GM18873 (cell line): ENCODE measurements around the gene MSH6.

Experiments
- ATAC-seq: cut with Tn5 transposase; IDR thresholded peaks from one replicate; pipeline ENCODE4 v1.9.1; 2021; ENCODE audit warnings: mild to moderate bottlenecking, moderate library complexity, moderate number of reproducible peaks; ENCODE audit not compliant: unreplicated experiment, low FRiP score

The MSH6 gene

DNA sequence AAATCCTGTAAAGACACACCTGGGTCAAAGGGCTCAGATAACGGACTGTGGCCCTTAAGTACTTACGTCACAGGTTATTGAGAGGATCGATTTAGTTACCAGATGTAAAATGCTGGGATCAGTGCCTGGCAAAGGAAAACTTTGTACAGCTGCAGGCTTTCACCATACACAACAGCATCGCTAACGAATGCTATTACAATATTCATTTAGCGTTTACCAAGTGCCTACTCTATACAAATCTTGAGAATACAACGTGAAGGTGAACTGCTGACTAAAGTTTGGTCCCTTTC lies 619 bp upstream of the MSH6 start:
- no peak for ATAC-seq

DNA sequence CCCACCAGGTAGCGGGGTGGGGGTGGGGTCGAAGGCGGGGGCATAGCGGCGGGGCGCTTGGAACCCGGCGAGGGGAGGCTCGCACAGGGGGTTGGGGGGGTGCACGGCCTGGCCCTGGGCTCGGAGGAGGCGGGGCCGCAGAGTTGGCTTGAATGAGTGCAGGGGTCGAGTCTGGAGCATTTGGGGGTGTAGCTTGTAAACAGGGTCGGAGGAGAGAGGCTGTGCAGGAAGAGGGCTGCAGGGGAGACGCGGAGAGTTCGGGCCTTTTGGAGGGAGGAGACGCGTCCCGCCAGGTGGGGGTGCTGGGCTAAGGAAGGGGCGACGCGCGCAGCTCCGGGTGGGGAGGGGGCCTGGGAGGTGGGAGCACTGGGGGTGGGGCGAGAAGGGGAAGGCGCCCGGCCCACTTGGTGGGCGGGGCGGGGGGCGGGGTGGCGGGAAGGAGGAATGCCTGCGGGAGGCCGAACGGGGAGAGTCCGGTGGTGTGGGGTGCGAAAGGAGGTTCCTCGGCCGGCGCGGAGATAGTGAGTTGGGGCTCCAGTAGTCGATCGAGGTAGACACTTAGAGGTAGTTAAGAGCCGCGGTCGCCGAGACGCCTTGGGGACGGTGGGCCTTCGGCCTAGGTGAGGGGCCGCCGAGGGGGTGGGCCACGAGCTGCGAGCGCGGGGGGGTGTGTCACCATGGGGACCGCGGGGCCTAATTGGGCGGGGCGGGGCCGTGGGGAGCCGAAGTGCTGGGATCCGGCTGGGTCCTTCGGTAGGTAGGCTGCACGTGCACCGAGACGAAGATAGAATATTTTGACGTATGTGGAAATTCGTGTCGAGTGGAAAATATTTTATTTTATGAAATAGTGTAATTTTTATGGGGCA lies 774 bp downstream of the MSH6 start:
- ATAC-seq = no peak

- no peak for ATAC-seq
These were observed 1.5 kb downstream of the MSH6 start for GRCh38 chr2:47784352-47784851.

GRCh38 chr2:47785986-47786385 lies 3.0 kb downstream of the MSH6 start:
- no peak for ATAC-seq

DNA sequence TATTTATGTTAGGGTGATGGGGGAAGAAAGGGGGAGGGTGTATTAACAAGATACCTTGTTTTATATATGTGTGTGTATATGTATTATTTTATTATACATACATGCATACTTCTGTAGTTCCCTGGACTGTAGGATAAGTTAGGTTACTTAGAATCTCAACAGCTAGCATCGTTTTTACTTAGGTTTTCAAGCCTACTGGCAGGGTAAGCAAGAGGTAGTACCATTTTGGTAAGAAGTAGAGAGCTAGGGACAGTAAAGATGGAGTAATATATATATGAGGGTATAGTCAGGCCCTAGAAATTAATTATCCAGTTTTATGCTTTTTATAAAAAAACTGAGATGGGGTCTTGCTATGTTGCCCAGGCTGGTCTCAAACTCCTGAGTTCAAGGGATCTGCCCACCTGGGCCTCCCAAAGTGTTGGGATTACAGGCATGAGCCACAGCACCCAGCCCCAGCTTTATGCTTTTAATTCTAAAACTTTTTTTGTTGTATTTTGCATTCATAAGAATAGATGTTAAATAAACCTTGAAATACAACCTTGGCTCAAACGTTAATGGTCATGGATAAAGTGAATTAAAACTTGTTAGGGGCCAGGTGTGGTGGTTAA lies 13.2 kb downstream of the MSH6 start:
- ATAC-seq = no peak

DNA sequence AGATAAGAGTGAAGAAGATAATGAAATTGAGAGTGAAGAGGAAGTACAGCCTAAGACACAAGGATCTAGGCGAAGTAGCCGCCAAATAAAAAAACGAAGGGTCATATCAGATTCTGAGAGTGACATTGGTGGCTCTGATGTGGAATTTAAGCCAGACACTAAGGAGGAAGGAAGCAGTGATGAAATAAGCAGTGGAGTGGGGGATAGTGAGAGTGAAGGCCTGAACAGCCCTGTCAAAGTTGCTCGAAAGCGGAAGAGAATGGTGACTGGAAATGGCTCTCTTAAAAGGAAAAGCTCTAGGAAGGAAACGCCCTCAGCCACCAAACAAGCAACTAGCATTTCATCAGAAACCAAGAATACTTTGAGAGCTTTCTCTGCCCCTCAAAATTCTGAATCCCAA lies 15.7 kb downstream of the MSH6 start:
- ATAC-seq = no peak

- ATAC-seq = no peak
These were observed 16.2 kb downstream of the MSH6 start for GRCh38 chr2:47799031-47799609.

- ATAC-seq = no peak
These were observed 18.2 kb downstream of the MSH6 start for GRCh38 chr2:47801118-47801517.

GRCh38 chr2:47803363-47803762 lies 20.4 kb downstream of the MSH6 start:
- ATAC-seq = no peak

GRCh38 chr2:47803770-47804169 lies 20.8 kb downstream of the MSH6 start:
- no peak for ATAC-seq

GRCh38 chr2:47805850-47806249 lies 22.9 kb downstream of the MSH6 start:
- no peak for ATAC-seq

DNA sequence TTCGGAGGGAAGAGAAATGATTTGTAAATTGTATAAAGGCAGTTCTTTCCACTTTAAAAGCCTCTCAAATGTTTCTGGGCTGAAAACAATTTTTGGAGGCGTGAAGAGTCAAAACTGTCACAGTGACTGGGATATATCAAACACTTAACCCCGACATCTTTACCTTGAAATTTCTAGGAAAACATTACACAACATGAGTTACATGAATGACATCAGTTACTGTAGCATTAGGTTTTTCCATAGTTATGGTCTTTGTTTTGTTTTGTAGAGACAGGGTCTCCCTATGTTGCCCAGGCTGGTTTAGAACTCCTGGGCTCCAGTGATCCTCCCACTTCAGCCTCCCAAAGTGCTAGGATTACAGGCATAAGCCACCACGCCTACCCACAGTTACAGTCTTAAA lies 25.7 kb downstream of the MSH6 start:
- ATAC-seq = no peak

DNA sequence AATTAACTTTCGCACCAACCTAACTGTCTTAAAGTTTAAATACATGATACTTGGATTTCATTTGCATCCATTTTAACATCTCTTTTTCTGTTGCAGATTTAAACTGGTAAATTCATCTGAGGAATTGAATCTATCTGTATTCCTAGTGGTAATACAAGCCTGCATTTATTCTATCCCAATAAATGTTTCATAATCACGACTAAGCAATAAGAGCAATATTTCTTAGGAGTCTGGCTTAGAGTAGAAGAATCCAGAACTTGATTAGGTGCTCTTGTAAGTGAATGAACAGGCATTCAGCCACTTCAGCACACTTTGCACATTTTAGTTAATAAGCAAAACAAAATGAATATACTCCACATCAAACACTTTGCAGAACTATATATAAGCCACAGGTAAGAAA lies 27.0 kb downstream of the MSH6 start:
- no peak for ATAC-seq

- ATAC-seq = no peak
These were observed 27.9 kb downstream of the MSH6 start for GRCh38 chr2:47810850-47811249.

GRCh38 chr2:47811668-47812067 lies 28.7 kb downstream of the MSH6 start:
- no peak for ATAC-seq

DNA sequence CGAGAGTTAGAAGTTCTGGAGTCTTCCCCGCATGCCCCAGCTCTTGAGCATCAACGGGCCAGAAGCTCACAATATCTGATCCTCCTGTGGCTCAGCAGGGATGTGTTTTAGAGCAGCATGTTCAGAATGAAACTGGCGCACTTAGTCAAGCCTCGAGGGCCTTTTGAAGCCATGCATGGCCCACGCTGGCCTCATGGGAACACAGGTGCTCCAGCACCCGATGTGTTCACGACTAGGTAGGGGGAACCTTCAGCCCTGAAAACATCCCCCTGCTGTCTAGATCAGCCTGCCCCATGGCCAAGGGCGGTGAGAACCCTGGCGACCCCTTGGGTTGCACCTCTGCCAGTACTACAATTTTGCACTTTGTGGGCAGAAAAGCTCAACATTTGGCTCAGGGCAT lies 32.8 kb downstream of the MSH6 start:
- no peak for ATAC-seq

GRCh38 chr2:47818777-47819176 lies 35.8 kb downstream of the MSH6 start:
- ATAC-seq = no peak

- no peak for ATAC-seq
These were observed 36.9 kb downstream of the MSH6 start for GRCh38 chr2:47819834-47820233.

DNA sequence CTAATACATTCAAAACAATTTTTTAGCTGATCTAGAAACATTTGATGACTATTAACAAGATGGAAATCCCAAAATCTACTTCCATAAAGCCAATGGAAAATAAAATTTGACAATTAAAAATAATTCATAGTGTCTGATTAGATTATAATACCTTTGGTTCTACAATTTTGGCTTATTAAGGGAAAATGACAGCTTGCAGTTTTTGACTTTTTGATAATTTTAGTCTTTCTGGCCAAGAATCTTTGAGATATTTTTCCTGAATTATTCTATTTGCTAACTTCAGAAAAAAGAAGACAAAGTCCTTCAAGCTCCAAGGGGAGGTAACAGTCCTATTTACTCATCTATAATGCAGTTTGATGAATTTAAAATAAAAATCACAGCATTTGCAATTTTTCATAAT lies 39.6 kb downstream of the MSH6 start:
- no peak for ATAC-seq

GRCh38 chr2:47833516-47833968 lies 50.6 kb downstream of the MSH6 start:
- ATAC-seq = no peak

DNA sequence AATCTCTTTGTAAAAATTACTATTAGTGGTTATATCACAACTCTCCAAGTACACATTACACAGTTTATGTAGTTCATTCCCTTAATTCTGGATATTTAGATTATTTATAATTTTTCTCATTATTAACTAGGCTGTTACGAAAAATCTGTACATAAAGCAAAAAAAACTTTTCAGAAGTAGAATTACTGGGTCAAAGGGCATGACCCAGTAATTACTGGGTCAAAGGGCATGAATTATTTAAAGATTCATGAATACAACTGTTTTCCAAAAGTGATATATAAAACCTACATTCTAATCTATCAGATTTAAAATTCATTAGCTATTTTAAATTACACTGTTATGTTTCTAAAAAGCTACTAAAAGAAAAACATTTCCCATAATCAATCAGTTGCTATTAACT lies 55.3 kb downstream of the MSH6 start:
- ATAC-seq = no peak

DNA sequence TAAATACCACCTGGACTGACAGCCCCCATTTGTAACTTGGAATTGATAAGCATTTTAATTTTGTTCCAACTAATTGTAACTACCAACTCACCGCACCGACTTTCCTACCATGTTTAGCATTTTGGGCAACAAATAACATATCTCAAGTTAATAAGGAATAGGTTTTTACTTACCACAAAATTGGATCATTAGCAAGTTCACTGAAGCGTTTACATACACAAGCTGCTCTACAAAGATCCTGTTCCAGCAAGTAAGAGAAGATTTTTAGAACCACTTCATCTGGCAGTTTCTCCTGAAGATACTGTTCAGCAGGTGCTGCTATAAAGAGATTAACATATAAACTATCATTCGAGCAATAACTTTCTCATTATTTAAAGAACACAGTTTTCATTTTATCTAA lies 55.7 kb downstream of the MSH6 start:
- no peak for ATAC-seq
